HG02884 (cell line): ENCODE results near the gene ZNF618.

Source experiments
- ATAC-seq: cut with Tn5 transposase; IDR thresholded peaks from one replicate; pipeline ENCODE4 v1.9.1; 2021; ENCODE audit warnings: mild to moderate bottlenecking, moderate library complexity; ENCODE audit not compliant: unreplicated experiment

ZNF618 gene

GRCh38 chr9:113998525-113999255, 122.6 kb downstream of the ZNF618 start:
- ATAC-seq: no peak

- no peak for ATAC-seq
These were observed 123.3 kb downstream of the ZNF618 start for GRCh38 chr9:113999256-114000062.

GRCh38 chr9:114000063-114000454, 124.0 kb downstream of the ZNF618 start:
- no peak for ATAC-seq

GRCh38 chr9:114000671-114001409, 124.7 kb downstream of the ZNF618 start:
- ATAC-seq: no peak

- no peak for ATAC-seq
These were observed 125.2 kb downstream of the ZNF618 start for GRCh38 chr9:114001410-114001685.

GRCh38 chr9:114001794-114002261, 125.7 kb downstream of the ZNF618 start:
- ATAC-seq: no peak

GRCh38 chr9:114002271-114002985, 126.3 kb downstream of the ZNF618 start:
- ATAC-seq: no peak

- ATAC-seq: no peak
These were observed 126.9 kb downstream of the ZNF618 start for GRCh38 chr9:114002986-114003350.

- no peak for ATAC-seq
These were observed 127.2 kb downstream of the ZNF618 start for GRCh38 chr9:114003351-114003750.

- ATAC-seq: no peak
These were observed 127.6 kb downstream of the ZNF618 start for GRCh38 chr9:114003758-114004157.

GRCh38 chr9:114004221-114004716, 128.2 kb downstream of the ZNF618 start:
- ATAC-seq: no peak

- ATAC-seq: no peak
These were observed 129.5 kb downstream of the ZNF618 start for GRCh38 chr9:114005371-114006154.

GRCh38 chr9:114006155-114006550, 130.0 kb downstream of the ZNF618 start:
- ATAC-seq: no peak

GRCh38 chr9:114006931-114007691, 131.0 kb downstream of the ZNF618 start:
- no peak for ATAC-seq

- no peak for ATAC-seq
These were observed 132.0 kb downstream of the ZNF618 start for GRCh38 chr9:114007991-114008666.

GRCh38 chr9:114008667-114009410, 132.7 kb downstream of the ZNF618 start:
- ATAC-seq: no peak

GRCh38 chr9:114011313-114011712, 135.2 kb downstream of the ZNF618 start:
- no peak for ATAC-seq

GRCh38 chr9:114012126-114012525, 136.0 kb downstream of the ZNF618 start:
- ATAC-seq: no peak
